Keratinocyte (primary cell): ENCODE data around the gene VTI1A. TPM values are rescaled to one million over a fixed set of nuclear protein-coding genes. Genes with fewer than 3 reads are reported as not detected.
"Not testable (repeated sequence)": the region's sequence is repeated elsewhere in the genome, so short reads cannot be mapped to it uniquely, and the experiment has no call there.

Experiments used
- DNase-seq: peaks from one replicate; pipeline ENCODE4 v3.0.0-alpha.2; 2011; ENCODE audit warnings: low read depth, missing footprints, low spot score
- FAIRE-seq: peaks from 2 replicates; lab custom pipeline; 2011; peaks lifted over from hg19 to GRCh38; lab: Jason Lieb, UNC
- H2AFZ ChIP-seq: 2 replicates; pipeline ENCODE4 v1.6.0; 2012; ENCODE audit warnings: low read length, control low read depth, inconsistent platforms; ENCODE audit not compliant: control insufficient read depth
- H3K27ac ChIP-seq: 2 replicates; pipeline ENCODE4 v1.5.1; 2011; ENCODE audit warnings: low read length; ENCODE audit not compliant: control insufficient read depth, insufficient read depth
- H3K27me3 ChIP-seq: 3 replicates; pipeline ENCODE4 v1.6.0; 2011; ENCODE audit warnings: low read length; ENCODE audit not compliant: control insufficient read depth, insufficient read depth; ENCODE audit errors: extremely low read depth
- H3K36me3 ChIP-seq, 2 experiments: 2 replicates in 1 of 2; 3 replicates in 1 of 2; pipeline ENCODE4 v1.5.1; 2011; ENCODE audit warnings: low read length in 2 of 2, mild to moderate bottlenecking in 1 of 2; ENCODE audit not compliant: control insufficient read depth in 2 of 2, insufficient read depth in 2 of 2; ENCODE audit errors: extremely low read depth in 1 of 2
- H3K4me1 ChIP-seq: 3 replicates; pipeline ENCODE4 v1.5.1; 2011; ENCODE audit warnings: low read length; ENCODE audit not compliant: control insufficient read depth, insufficient read depth; ENCODE audit errors: extremely low read depth
- H3K4me2 ChIP-seq: 3 replicates; pipeline ENCODE4 v1.6.0; 2011; ENCODE audit warnings: low read depth, low read length; ENCODE audit not compliant: control insufficient read depth, insufficient read depth; ENCODE audit errors: extremely low read depth
- H3K4me3 ChIP-seq, 3 experiments: fragments of 200-600 bp in 1 of 3; sonication (generic) in 1 of 3; 2 replicates in 2 of 3; 3 replicates in 1 of 3; pipeline ENCODE4 v1.5.1; 2011 to 2016; ENCODE audit warnings: low read length in 3 of 3, mild to moderate bottlenecking in 3 of 3, control low read depth in 2 of 3, inconsistent platforms in 1 of 3, low read depth in 1 of 3, mixed read lengths in 1 of 3, mixed run types in 1 of 3, moderate library complexity in 1 of 3; ENCODE audit not compliant: control insufficient read depth in 2 of 3, insufficient read depth in 2 of 3; ENCODE audit errors: extremely low read depth in 1 of 3
- H3K79me2 ChIP-seq: 2 replicates; pipeline ENCODE4 v1.6.0; 2012; ENCODE audit warnings: low read length; ENCODE audit not compliant: control insufficient read depth, insufficient read depth
- H3K9ac ChIP-seq: 3 replicates; pipeline ENCODE4 v1.6.0; 2011; ENCODE audit warnings: low read length; ENCODE audit not compliant: control insufficient read depth, insufficient read depth; ENCODE audit errors: extremely low read depth
- H3K9me1 ChIP-seq: 3 replicates; pipeline ENCODE4 v1.6.0; 2011; ENCODE audit warnings: low read length; ENCODE audit not compliant: control insufficient read depth, insufficient read depth; ENCODE audit errors: extremely low read depth
- H3K9me3 ChIP-seq: 2 replicates; pipeline ENCODE4 v1.5.1; 2012; ENCODE audit warnings: low read depth, low read length; ENCODE audit not compliant: control insufficient read depth
- H4K20me1 ChIP-seq: 3 replicates; pipeline ENCODE4 v1.6.0; 2011; ENCODE audit warnings: low read length; ENCODE audit not compliant: control insufficient read depth, insufficient read depth; ENCODE audit errors: extremely low read depth
- EZH2 ChIP-seq: IDR thresholded peaks from one replicate; pipeline ENCODE4 v1.6.1; 2012; ENCODE audit warnings: inconsistent platforms, mild to moderate bottlenecking, low read length, moderate library complexity
- dilution Hi-C: fragments of 300-500 bp; cut with MboI; formaldehyde crosslinking; loops from one replicate; pipeline ENCODE4 v1.7.0; 2020; ENCODE audit warnings: low sequenced_read_pairs; ENCODE audit not compliant: extremely low pct_ligation_motif_present
- polyA plus RNA-seq, 5 experiments: library from polyadenylated mRNA; depleted of rRNA in 3 of 5; stranded (reverse) in 3 of 5; stranded (forward) in 1 of 5; unstranded in 1 of 5; fragments of >200 nt; gene quantifications; 1 replicate in 1 of 5; 2 replicates in 3 of 5; 3 replicates in 1 of 5; pipeline versions ENCODE4 v1.2.1 to v1.2.3, GENCODE V29; 2011 to 2012; ENCODE audit warnings: missing spikeins in 2 of 5, low read depth in 1 of 5, low replicate concordance in 1 of 5
- TF ChIP-seq, protein P1 (sequence below), 3 experiments: IDR thresholded peaks in 1 of 3; conservative IDR thresholded peaks in 1 of 3; optimal IDR thresholded peaks in 1 of 3; 2 replicates in 2 of 3; 3 replicates in 1 of 3; pipeline versions ENCODE3 to v1.5.1; 2011; ENCODE audit warnings: low read length in 3 of 3, mild to moderate bottlenecking in 3 of 3, moderate library complexity in 2 of 3, control low read depth in 1 of 3, inconsistent platforms in 1 of 3; ENCODE audit not compliant: insufficient read depth in 2 of 3; ENCODE audit errors: extremely low read depth in 1 of 3

VTI1A gene
- polyA plus RNA-seq, 1 donor (not counting 4 experiments of a cell fraction or from before 2014, with no cell fraction given), result 18.5 TPM

- TF ChIP-seq, protein P1, sequence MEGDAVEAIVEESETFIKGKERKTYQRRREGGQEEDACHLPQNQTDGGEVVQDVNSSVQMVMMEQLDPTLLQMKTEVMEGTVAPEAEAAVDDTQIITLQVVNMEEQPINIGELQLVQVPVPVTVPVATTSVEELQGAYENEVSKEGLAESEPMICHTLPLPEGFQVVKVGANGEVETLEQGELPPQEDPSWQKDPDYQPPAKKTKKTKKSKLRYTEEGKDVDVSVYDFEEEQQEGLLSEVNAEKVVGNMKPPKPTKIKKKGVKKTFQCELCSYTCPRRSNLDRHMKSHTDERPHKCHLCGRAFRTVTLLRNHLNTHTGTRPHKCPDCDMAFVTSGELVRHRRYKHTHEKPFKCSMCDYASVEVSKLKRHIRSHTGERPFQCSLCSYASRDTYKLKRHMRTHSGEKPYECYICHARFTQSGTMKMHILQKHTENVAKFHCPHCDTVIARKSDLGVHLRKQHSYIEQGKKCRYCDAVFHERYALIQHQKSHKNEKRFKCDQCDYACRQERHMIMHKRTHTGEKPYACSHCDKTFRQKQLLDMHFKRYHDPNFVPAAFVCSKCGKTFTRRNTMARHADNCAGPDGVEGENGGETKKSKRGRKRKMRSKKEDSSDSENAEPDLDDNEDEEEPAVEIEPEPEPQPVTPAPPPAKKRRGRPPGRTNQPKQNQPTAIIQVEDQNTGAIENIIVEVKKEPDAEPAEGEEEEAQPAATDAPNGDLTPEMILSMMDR (optimal IDR thresholded peaks at IDR 0.05 in 1 of 3, IDR thresholded peaks at IDR 0.05 in 1 of 3, conservative IDR thresholded peaks at IDR 0.05 in 1 of 3; ENCODE audit: extremely low read depth in 1 of 3, insufficient read depth in 2 of 3, low read length in 3 of 3), result no peak
- TF ChIP-seq EZH2, result no peak
- no peak for FAIRE-seq
Observed at GRCh38 chr10:112858986-112859651, 412.1 kb downstream of the VTI1A start.

GRCh38 chr10:112859793-112860192 lies 412.8 kb downstream of the VTI1A start:
- H3K9ac ChIP-seq, result no peak overlapping the region
- H3K27me3 ChIP-seq, result no peaks in the 10 kb centered on the region
- dilution Hi-C loops, result no loop called here
- no peak overlapping the region for H3K4me3 ChIP-seq
- no peaks in the 10 kb centered on the region for H3K36me3 ChIP-seq
- H3K9me3 ChIP-seq, result peaks cover 3% of the 10 kb centered on the region
- no peaks in the 10 kb centered on the region for H3K79me2 ChIP-seq
- H4K20me1 ChIP-seq, result no peaks in the 10 kb centered on the region
- H3K4me2 ChIP-seq, result no peak overlapping the region
- H3K27ac ChIP-seq, result no peak overlapping the region
- no peak for FAIRE-seq
- no peaks in the 10 kb centered on the region for H3K9me1 ChIP-seq
- TF ChIP-seq, protein P1 (optimal IDR thresholded peaks at IDR 0.05 in 1 of 3, IDR thresholded peaks at IDR 0.05 in 1 of 3, conservative IDR thresholded peaks at IDR 0.05 in 1 of 3; ENCODE audit: extremely low read depth in 1 of 3, insufficient read depth in 2 of 3, low read length in 3 of 3), result no peak
- TF ChIP-seq EZH2, result no peak
- no peaks in the 10 kb centered on the region for H3K4me1 ChIP-seq
- DNase-seq, result no peak
- no peak overlapping the region for H2AFZ ChIP-seq

More at GRCh38 chr10:112858986-112859651, 412.1 kb downstream of the VTI1A start:
- H2AFZ ChIP-seq, result no peak overlapping the region
- DNase-seq, result no peak
- peaks cover 1% of the 10 kb centered on the region for H3K9me3 ChIP-seq
- H3K4me1 ChIP-seq, result no peaks in the 10 kb centered on the region
- no peaks in the 10 kb centered on the region for H3K36me3 ChIP-seq
- dilution Hi-C loops, result no loop called here
- no peaks in the 10 kb centered on the region for H3K9me1 ChIP-seq
- H3K79me2 ChIP-seq, result no peaks in the 10 kb centered on the region
- peaks cover 3% of the 10 kb centered on the region for H3K27me3 ChIP-seq
- no peak overlapping the region for H3K9ac ChIP-seq
- no peaks in the 10 kb centered on the region for H4K20me1 ChIP-seq
- no peak overlapping the region for H3K4me2 ChIP-seq
- H3K27ac ChIP-seq, result no peak overlapping the region
- H3K4me3 ChIP-seq, result no peak overlapping the region

DNA sequence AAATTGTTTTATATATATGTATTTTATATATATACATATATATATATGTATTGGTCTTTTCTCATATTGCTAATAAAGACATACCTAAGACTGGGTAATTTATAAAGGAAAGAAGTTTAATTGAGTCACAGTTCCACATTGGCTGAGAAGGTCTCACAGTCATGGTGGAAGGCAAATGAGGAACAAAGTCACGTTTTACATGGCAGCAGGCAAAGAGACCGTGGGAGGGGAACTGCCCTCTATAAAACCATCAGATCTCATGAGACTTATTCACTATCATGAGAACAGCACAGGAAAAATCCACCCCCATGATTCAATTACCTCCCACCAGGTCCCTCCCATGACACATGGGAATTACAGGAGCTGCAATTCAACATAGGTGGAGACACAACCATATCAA lies 416.4 kb downstream of the VTI1A start:
- DNase-seq, H4K20me1 ChIP-seq, H3K9me3 ChIP-seq, H3K9ac ChIP-seq, H3K36me3 ChIP-seq, H3K4me3 ChIP-seq, FAIRE-seq, H3K27me3 ChIP-seq, H2AFZ ChIP-seq, H3K9me1 ChIP-seq, H3K79me2 ChIP-seq, dilution Hi-C loops, H3K27ac ChIP-seq, H3K4me2 ChIP-seq, H3K4me1 ChIP-seq: not testable (repeated sequence)
